Measurements from ENCODE around the gene GUCY2C. TPM values are rescaled to one million over a fixed set of nuclear protein-coding genes. Genes with fewer than 3 reads are reported as not detected.

Gene GUCY2C
- total RNA-seq, 1 experiment from 2014 or later = not detected

DNA sequence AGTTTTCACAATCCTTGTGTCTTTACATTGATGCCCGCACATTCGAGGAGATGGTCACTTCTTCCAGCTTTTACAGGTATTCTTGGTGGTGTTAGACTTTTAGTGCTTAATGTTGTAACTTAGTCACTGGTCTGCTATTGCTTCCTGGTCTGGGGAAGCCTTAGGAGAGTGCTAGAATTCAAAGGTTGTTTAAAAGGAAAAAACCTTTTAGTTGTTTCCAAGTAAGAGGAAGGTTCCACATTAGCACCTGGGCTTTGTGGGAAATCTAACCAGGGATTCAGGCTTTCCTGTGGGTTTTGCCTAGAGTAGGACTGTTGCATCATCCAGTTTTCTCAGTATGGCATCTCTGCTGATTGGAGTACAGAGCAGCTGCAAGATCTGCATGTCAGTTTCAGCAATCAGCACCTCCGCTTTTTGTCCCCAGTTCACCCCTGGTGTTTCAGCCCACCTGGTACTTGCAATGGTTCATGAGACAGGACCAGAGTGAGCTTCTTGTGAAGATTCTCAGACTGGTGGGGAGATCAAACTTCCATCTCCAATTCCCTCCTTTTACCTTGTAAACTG, 84.7 kb downstream of the GUCY2C start:
- intact Hi-C loops (cut with micrococcal nuclease; ENCODE audit: unreplicated experiment) = no loop called here
- CTCF ChIA-PET = no interaction called here

DNA sequence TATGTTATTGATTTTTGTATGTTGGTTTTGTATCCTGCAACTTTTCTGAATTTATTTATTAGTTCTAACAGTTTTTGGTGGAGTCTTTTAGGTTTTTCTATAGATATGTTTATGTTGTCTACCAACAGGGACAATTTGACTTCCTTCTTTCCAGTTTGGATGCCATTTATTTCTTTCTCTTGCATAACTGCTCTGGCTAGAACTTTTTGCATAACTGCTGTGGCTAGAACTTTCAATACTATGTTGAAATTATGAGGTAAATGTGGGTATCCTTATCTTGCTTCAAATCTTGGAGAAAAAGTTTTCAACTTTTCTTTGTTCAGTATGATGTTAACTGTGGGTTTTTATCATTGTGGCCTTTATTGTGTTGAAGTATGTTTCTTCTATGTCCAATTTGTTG, 88.8 kb downstream of the GUCY2C start:
- DNase-seq (ENCODE audit: low spot score) = no peak
- H3K27ac ChIP-seq (ENCODE audit: low read depth, low read length, poor library complexity, severe bottlenecking) = no peak overlapping the region
- intact Hi-C loops (cut with micrococcal nuclease; ENCODE audit: unreplicated experiment) = no loop called here
- POLR2A ChIA-PET (ENCODE audit: low non-redundant PET) = no interaction called here
- no peaks in the 10 kb centered on the region for H3K36me3 ChIP-seq (ENCODE audit: insufficient read depth, low read length, poor library complexity, severe bottlenecking)
- no peak overlapping the region for H3K4me3 ChIP-seq (ENCODE audit: low read depth, low read length, poor library complexity, severe bottlenecking)
- no TSS peak for BruUV-seq (replicated peaks)
- no peaks in the 10 kb centered on the region for H3K4me1 ChIP-seq (ENCODE audit: insufficient read depth, low read length, poor library complexity, severe bottlenecking)
- H3K27me3 ChIP-seq (replicated peaks; ENCODE audit: insufficient read depth, low read depth, low read length, poor library complexity) = no peaks in the 10 kb centered on the region
- CTCF ChIA-PET = no interaction called here
- peaks cover 20% of the 10 kb centered on the region for H3K9me3 ChIP-seq (ENCODE audit: low read depth, low read length, poor library complexity, severe bottlenecking)
- TF ChIP-seq, protein P1, sequence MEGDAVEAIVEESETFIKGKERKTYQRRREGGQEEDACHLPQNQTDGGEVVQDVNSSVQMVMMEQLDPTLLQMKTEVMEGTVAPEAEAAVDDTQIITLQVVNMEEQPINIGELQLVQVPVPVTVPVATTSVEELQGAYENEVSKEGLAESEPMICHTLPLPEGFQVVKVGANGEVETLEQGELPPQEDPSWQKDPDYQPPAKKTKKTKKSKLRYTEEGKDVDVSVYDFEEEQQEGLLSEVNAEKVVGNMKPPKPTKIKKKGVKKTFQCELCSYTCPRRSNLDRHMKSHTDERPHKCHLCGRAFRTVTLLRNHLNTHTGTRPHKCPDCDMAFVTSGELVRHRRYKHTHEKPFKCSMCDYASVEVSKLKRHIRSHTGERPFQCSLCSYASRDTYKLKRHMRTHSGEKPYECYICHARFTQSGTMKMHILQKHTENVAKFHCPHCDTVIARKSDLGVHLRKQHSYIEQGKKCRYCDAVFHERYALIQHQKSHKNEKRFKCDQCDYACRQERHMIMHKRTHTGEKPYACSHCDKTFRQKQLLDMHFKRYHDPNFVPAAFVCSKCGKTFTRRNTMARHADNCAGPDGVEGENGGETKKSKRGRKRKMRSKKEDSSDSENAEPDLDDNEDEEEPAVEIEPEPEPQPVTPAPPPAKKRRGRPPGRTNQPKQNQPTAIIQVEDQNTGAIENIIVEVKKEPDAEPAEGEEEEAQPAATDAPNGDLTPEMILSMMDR (conservative IDR thresholded peaks at IDR 0.05; ENCODE audit: low read depth, low read length) = no peak
- TF ChIP-seq EZH2 (IDR thresholded peaks at IDR 0.05; ENCODE audit: borderline replicate concordance, low read depth, low read length, poor library complexity, severe bottlenecking) = no peak

More for the DNA sequence above, 84.7 kb downstream of the GUCY2C start:
- no TSS peak for BruUV-seq (replicated peaks)
- Histone ChIP-seq H3K4me1 (ENCODE audit: insufficient read depth, low read length, poor library complexity, severe bottlenecking) (no peaks in the 10 kb centered on the region), H3K9me3 (ENCODE audit: low read depth, low read length, poor library complexity, severe bottlenecking) (peaks cover 5% of the 10 kb centered on the region), H3K36me3 (ENCODE audit: insufficient read depth, low read length, poor library complexity, severe bottlenecking) (no peaks in the 10 kb centered on the region), H3K27me3 (replicated peaks; ENCODE audit: insufficient read depth, low read depth, low read length, poor library complexity) (no peaks in the 10 kb centered on the region), H3K4me3 (ENCODE audit: low read depth, low read length, poor library complexity, severe bottlenecking) (no peak overlapping the region), H3K27ac (ENCODE audit: low read depth, low read length, poor library complexity, severe bottlenecking) (no peak overlapping the region)
- POLR2A ChIA-PET (ENCODE audit: low non-redundant PET) = no interaction called here
- no peak for TF ChIP-seq EZH2 (IDR thresholded peaks at IDR 0.05; ENCODE audit: borderline replicate concordance, low read depth, low read length, poor library complexity, severe bottlenecking)
- TF ChIP-seq, protein P1 (conservative IDR thresholded peaks at IDR 0.05; ENCODE audit: low read depth, low read length) = no peak
- DNase-seq (ENCODE audit: low spot score) = no peak

DNA sequence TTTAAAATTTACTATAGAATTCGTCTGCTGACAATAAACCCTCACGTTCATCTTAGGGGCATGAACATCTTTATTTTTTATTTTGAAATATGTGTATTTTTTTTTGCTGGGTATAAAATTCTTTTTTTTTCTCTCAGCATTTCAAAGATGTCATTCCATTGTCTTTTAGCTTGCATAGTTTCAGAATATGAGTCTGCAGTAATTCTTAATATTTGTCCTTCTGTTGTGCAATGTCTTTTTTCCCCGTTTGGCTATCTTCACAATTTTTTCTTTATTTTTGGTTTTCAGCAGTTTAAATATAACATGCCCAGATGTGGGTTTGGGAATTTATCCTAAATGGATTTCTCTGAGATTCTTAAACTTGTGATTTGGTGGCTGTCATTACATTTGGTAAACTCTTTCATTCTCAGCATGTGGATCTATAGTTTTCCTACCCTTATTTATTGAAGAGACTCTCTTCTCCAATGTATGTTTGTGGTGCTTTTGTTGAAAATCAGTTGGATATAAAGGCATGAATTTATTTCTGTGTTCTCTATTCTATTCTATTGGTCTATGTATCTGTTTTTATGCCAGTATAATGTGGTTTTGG, 90.9 kb downstream of the GUCY2C start:
- ChIA-PET CTCF (no interaction called here), POLR2A (ENCODE audit: low non-redundant PET) (no interaction called here)
- no TSS peak for BruUV-seq (replicated peaks)
- no peaks in the 10 kb centered on the region for H3K27me3 ChIP-seq (replicated peaks; ENCODE audit: insufficient read depth, low read depth, low read length, poor library complexity)
- intact Hi-C loops (cut with micrococcal nuclease; ENCODE audit: unreplicated experiment) = no loop called here
- no peaks in the 10 kb centered on the region for H3K36me3 ChIP-seq (ENCODE audit: insufficient read depth, low read length, poor library complexity, severe bottlenecking)
- DNase-seq (ENCODE audit: low spot score) = no peak
- H3K27ac ChIP-seq (ENCODE audit: low read depth, low read length, poor library complexity, severe bottlenecking) = no peak overlapping the region
- H3K4me1 ChIP-seq (ENCODE audit: insufficient read depth, low read length, poor library complexity, severe bottlenecking) = no peaks in the 10 kb centered on the region
- TF ChIP-seq, protein P1 (conservative IDR thresholded peaks at IDR 0.05; ENCODE audit: low read depth, low read length) = no peak
- no peak for TF ChIP-seq EZH2 (IDR thresholded peaks at IDR 0.05; ENCODE audit: borderline replicate concordance, low read depth, low read length, poor library complexity, severe bottlenecking)
- H3K4me3 ChIP-seq (ENCODE audit: low read depth, low read length, poor library complexity, severe bottlenecking) = no peak overlapping the region
- H3K9me3 ChIP-seq (ENCODE audit: low read depth, low read length, poor library complexity, severe bottlenecking) = peaks cover 16% of the 10 kb centered on the region
